Fibroblast of the aortic adventitia (primary cell): ENCODE measurements around the gene WTAP. TPM values are rescaled to one million over a fixed set of nuclear protein-coding genes. Genes with fewer than 3 reads are reported as not detected.

Experiments
- DNase-seq: peaks from one replicate; pipeline ENCODE4 v3.0.0-alpha.2; 2010; ENCODE audit warnings: low read depth
- H3K4me3 ChIP-seq: 2 replicates; pipeline ENCODE4 v1.5.1; 2011; ENCODE audit warnings: low read depth, mild to moderate bottlenecking, control low read depth, low read length, moderate library complexity
- CTCF ChIP-seq: IDR thresholded peaks from 2 replicates; pipeline ENCODE4 v1.5.1; 2011; ENCODE audit warnings: mild to moderate bottlenecking, low read length, control low read depth, inconsistent platforms; ENCODE audit not compliant: insufficient read depth
- total RNA-seq: library from RNA; depleted of rRNA; stranded (reverse); fragments of >200 nt; gene quantifications from 2 replicates; pipeline ENCODE4 v1.2.3, GENCODE V29; 2012; ENCODE audit warnings: low replicate concordance

Gene WTAP
- total RNA-seq, 1 donor: 103 TPM

DNA sequence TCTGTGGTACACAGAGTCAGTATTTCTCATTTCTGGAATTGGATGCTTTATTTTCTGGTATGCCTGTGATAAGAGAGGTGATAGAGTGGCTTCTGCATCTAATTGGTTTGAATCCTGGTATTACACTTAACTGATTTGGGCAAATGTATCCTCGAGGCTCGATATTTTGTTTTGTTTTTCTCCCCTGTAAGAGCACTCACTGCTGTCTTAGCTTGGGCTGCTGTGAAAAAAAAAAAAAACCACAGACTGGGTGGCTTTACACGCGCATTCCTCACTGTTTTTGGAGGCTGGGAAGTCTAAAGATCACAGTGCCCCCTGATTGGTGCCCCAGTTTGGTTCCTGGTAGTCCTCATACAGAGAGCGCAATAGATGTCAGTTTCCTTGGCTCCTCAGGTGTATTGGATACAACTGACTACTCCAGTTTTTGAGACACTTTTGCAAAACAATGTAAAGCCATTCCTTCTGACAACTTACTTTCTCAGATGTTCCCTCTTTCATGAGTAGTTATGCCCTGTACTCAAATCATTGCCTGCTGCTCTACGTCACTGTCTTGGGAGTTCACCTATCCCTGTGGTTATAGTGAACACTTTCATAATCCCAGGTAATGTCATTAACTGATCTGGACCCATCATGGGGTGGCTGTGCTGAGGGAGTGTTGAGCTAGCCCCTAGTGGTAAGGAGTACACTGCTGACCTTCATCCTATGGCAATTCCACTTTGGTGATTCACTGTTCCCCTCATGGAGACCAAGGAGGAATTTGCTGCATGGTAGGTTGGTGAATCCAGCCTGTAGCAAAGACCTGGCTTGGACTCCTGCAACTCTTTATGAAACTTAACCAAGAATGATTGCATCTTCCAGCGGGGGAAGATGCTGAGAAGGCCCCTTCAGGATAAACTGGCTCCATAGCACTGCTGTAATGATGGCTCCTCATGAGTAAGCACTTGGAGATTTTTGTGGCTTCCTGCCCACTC lies 31.0 kb downstream of the WTAP start:
- DNase-seq: peak; percentile 28
- TF ChIP-seq CTCF: no peak
- H3K4me3 ChIP-seq: no peak overlapping the region

GRCh38 chr6:159759645-159760044 lies 32.3 kb downstream of the WTAP start:
- DNase-seq: no peak
- H3K4me3 ChIP-seq: no peak overlapping the region
- TF ChIP-seq CTCF: no peak

DNA sequence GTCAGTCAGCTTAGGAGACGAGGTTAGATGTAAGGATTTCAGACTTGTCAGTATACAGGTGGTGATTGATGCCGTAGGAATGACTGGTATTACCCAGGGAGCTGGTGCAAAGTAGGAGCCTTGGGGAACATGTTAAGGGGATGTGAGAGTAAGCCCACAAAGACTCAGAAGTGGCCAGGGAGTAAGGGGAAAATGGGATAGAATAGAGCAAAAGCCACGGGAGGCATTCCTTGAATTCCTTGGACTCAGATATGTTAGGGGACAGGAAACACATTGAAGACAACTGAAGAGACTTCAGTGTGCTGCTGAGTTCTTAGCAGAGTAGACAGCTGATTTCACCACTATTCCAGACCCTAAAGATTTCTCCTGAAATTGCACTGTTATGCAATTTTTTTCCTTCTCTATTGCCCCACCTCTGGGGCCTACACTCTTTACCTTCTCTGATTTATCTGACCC lies 33.3 kb downstream of the WTAP start:
- peak overlapping the region; percentile 1 for H3K4me3 ChIP-seq
- no peak for TF ChIP-seq CTCF
- DNase-seq: peak; percentile 67

DNA sequence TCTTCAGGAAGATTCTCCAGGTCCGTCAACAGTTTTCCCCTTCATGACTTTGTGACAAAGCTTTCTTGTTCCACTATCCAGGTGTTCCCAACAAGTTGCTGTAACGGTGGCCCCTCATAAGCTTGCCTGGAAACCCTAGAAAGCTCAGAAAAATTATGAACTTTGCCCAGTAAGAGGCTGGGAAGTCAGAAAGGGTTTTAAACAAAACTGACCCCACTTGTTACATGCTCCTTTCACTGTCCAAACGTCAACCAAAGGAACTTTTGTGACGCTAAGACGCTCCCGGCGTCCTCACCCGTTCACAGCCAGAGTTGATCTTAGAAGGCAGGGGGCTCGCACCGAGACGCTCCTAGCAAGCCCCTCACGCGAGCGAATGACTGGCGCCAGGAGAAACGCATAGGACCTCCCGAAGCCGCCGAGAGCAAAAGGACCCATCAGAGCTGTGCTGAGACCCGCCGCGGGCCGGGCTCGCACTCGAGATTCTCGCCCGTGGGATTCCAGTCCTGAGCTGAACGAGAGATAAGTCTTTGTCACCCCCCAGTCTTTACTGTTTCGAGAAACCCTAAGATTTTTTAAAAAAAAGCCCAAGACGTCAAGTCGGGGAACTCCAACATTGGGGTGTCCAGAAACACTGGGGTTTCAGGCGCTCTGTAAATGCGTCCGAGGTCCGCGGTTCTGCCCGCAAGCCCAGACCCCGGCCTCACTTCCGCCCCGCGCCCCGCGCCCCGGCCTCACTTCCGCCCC lies 34.0 kb downstream of the WTAP start:
- no peak for TF ChIP-seq CTCF
- H3K4me3 ChIP-seq: peak overlapping the region; percentile 84
- DNase-seq: peak; percentile 21

- peak within 1 kb of the TSS; percentile 84 for H3K4me3 ChIP-seq
- DNase-seq: peak; percentile 94
- TF ChIP-seq CTCF: peak; percentile 11
Observed at GRCh38 chr6:159761873-159762680, 34.8 kb downstream of the WTAP start, which contains the start of gene ACAT2. TSS of gene ACAT2 (plus strand) at chr6:159762045. CDS start at chr6:159762088, 43 bp downstream.

DNA sequence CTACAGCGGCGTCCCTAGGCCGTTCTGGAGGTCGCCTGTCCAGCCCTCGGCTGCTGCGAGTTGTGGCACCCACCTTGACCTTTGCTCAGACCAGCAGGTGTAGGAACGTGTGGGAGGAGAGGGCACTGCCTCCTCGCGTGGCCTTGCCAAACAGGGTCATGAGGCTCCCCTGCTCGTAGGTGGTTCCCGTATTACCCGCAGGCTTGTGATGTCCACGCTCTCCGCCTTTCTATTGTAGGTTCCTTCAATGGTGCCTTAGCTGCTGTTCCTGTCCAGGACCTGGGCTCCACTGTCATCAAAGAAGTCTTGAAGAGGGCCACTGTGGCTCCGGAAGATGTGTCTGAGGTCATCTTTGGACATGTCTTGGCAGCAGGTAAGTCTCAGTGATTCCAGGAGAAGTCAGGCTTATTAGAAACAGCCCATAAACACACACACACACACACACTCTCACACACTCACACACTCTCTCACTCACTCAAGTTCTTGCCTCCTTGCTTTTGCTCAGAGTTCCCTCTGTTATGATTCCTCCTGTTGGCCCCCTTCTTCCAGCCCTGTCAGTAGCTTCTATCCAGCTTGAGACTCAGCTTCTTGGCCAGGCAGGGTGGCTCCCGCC lies 35.5 kb downstream of the WTAP start:
- DNase-seq: peak; percentile 12
- TF ChIP-seq CTCF: no peak

More for the DNA sequence above, 35.5 kb downstream of the WTAP start:
- H3K4me3 ChIP-seq: peak overlapping the region; percentile 84
